Fibroblast of lung (primary cell): ENCODE data around the gene CLDND1.

Source experiments
- EZH2 ChIP-seq: IDR thresholded peaks from 2 replicates; pipeline ENCODE4 v1.5.1; 2012; ENCODE audit warnings: low read length, control low read depth, mild to moderate bottlenecking; ENCODE audit errors: missing control alignments
- TF ChIP-seq, protein P1 (sequence below), 2 donors: IDR thresholded peaks in 1 of 2; conservative IDR thresholded peaks in 1 of 2; 1 replicate in 1 of 2; 2 replicates in 1 of 2; pipeline ENCODE4 v1.5.1; 2011 to 2012; ENCODE audit warnings: low read length in 2 of 2, control low read depth in 1 of 2, inconsistent platforms in 1 of 2, low read depth in 1 of 2, mild to moderate bottlenecking in 1 of 2

DNA sequence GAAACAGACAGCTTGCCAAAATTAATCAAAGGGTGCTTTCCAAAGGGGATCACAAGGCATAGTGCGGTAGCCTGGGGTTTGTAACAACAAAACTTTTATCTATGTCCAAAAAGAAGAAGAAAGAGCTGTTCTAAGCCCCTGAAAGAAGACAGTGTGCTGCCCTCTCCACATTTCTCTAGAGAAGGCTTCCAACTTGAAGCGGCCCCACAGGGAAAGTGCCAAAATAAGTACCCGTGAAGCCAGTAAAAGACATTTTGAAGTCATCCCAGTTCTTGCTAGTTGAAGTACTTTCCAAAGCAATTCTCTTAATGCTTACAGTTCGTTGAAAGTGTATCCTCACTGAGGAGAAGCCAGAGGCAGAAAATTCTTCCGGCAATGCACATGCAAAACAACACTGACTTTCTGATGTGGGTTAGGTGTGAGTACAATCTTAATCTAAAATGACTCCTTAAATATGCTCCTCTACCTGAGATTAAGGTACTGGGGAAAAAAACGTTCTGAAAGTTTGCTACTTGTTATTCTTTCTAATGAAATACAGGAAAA, 30.4 kb upstream of the CLDND1 start:
- TF ChIP-seq EZH2, result no peak
- TF ChIP-seq, protein P1, sequence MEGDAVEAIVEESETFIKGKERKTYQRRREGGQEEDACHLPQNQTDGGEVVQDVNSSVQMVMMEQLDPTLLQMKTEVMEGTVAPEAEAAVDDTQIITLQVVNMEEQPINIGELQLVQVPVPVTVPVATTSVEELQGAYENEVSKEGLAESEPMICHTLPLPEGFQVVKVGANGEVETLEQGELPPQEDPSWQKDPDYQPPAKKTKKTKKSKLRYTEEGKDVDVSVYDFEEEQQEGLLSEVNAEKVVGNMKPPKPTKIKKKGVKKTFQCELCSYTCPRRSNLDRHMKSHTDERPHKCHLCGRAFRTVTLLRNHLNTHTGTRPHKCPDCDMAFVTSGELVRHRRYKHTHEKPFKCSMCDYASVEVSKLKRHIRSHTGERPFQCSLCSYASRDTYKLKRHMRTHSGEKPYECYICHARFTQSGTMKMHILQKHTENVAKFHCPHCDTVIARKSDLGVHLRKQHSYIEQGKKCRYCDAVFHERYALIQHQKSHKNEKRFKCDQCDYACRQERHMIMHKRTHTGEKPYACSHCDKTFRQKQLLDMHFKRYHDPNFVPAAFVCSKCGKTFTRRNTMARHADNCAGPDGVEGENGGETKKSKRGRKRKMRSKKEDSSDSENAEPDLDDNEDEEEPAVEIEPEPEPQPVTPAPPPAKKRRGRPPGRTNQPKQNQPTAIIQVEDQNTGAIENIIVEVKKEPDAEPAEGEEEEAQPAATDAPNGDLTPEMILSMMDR (conservative IDR thresholded peaks at IDR 0.05 in 1 of 2, IDR thresholded peaks at IDR 0.05 in 1 of 2; ENCODE audit: low read depth in 1 of 2, low read length in 2 of 2), result no peak
